TTC549 (cell line): Measurements from ENCODE around the gene TAF4.
"Not testable (repeated sequence)": the region's sequence is repeated elsewhere in the genome, so short reads cannot be mapped to it uniquely, and the experiment has no call there.

Source experiments
- FAIRE-seq: peaks from 2 replicates; lab custom pipeline; 2012; peaks lifted over from hg19 to GRCh38; lab: Jason Lieb, UNC

Gene TAF4

GRCh38 chr20:62003567-62004405 is 61.9 kb downstream of the TAF4 start:
- no peak for FAIRE-seq

DNA sequence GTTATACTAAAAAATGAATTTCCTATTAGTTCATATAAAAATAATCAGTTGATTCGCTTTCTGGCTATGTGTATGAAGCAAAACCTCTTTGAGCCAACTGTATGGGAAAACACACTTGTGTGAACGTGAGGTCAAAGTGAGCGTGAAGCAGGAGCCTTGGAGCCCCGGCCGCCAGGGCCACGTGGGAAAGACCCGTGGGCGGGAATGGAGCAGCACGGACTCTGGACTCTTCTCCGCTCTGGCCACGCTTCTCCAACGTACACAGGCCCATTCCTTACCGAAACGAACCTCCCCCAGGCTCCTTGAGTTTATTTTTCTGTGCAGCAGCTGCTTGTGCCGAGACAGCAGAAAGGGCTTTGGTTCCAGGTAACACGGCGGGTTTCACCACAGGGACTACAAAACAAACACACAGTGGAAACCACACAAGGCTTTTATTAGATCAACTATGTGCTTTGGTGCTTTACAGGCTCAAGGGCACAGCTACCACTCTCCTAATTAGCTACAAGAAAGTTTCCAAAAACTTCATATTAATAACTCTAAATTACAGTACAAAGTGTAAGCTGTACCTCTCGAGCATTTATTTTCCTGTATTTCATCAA is 62.7 kb downstream of the TAF4 start:
- FAIRE-seq, result no peak

GRCh38 chr20:62001178-62001715 is 64.4 kb downstream of the TAF4 start:
- no peak for FAIRE-seq

DNA sequence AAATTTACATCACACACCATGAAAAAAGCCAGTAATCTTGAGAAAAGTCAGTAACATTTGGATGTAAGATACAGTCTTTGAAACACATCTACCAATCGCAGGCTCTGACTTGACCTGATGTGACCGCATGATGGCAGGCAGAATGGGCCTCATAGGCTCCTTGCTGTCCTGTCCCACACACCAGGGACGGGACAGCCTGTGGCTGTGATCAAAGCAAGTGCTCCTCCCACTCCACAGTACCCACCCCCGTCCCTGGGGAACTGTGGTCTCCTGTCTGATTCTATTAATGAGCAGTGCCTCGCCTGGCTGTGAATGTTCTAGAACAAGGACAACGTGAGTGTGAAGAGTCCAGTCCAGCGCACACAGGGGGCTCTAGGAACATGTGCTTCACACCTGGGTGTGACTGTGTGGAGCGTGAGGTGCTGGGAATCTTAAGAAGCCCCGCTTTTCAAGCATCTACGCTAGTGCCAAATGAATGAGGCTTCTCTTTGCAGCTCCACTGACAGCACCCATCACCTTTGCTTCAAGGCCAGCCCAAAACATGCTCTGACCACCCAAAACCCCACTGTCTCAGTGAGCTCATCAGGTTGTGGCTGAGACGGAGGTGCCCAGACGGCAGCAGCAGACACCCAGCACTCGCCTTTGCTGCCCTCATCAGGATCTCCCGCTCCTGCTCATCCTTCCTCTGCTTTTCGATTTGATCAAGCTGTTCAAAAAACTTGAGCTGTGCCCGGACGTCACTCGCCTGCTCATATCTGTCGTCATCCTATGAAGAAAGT is 67.1 kb downstream of the TAF4 start:
- FAIRE-seq, result no peak

- no peak for FAIRE-seq
Measured at GRCh38 chr20:61997891-61998290, 67.8 kb downstream of the TAF4 start.

DNA sequence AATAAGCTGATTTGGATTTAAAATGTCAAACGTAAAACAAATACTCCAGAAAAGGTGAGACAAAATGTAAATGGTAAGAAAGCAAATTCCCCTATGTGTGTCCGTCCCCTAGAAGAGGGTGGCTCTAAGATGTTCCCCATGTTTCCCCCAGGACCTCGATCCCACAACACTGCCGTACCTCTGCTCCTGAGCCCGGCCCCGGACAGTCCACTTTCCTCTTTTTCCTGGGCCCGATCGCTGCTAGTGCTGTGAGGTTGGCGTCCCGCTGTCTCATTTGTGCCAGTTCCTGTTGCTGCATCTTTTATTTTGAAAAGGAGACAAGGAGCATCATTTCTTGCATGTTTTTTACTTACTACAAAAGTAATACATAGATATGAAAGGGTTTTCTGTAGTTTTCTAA is 68.3 kb downstream of the TAF4 start:
- FAIRE-seq, result no peak

GRCh38 chr20:61994546-61994945 is 71.1 kb downstream of the TAF4 start:
- no peak for FAIRE-seq

DNA sequence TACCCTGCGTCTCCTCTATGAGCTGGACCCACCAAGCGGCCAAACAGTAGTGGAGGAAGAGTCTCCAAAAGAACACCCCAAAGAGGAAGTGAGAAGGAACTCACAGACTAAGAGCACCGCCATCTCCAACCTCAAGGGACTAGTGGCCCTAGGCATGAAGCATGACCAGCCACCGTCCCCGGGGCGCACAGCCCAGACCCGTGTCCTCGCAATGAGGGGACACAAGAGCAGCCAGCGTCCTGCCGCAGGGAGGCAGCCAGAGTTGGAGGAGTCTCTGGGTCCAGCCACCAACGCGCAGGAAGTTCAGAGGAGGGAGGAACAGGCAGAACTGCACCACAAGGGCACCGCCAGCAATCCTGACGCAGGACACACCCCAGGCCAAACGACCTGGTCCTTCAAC is 72.6 kb downstream of the TAF4 start:
- no peak for FAIRE-seq

- FAIRE-seq, result no peak
Measured at GRCh38 chr20:61991476-61991875, 74.2 kb downstream of the TAF4 start.

DNA sequence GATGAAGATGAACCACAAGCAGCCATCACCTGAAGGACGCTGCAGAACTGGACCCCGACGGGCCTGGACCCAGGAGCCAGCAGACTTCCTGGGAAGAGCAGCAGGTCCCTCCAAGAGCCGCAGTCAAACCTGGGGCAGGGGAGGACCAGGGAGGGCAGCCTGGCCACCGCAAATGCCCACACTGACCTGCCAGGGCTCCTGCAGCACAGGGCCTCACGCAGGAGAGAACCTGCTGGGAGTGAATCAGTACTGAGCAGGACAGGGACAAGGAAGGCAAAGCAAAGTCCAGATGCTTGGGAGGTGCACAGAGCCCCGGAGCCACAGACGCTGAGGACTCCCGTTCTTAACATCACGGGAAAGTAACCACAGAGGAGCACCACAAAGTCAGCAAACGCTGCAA is 75.2 kb downstream of the TAF4 start:
- FAIRE-seq, result no peak

DNA sequence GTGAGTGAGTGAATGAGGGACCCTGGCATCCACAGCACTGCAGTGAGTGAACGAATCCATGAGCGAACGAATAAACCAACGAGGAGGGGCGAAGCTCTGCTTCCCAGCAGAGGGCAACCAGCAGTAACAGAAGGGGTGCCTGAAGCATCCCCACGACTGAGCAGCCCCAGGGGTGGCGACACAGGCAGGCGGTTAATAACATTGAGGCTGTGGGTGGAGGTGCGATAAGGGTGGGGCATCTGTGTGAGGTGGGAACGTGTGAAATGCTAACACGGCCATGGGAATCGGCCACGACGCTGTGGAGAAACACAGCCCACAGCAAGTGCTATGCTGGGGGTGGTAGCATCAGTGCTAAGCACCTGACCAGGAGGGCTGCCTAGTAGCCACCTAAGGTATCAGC is 75.9 kb downstream of the TAF4 start:
- no peak for FAIRE-seq

GRCh38 chr20:61988665-61989064 is 77.0 kb downstream of the TAF4 start:
- FAIRE-seq, result no peak

- FAIRE-seq, result no peak
Measured at GRCh38 chr20:61986762-61987321, 78.8 kb downstream of the TAF4 start.

DNA sequence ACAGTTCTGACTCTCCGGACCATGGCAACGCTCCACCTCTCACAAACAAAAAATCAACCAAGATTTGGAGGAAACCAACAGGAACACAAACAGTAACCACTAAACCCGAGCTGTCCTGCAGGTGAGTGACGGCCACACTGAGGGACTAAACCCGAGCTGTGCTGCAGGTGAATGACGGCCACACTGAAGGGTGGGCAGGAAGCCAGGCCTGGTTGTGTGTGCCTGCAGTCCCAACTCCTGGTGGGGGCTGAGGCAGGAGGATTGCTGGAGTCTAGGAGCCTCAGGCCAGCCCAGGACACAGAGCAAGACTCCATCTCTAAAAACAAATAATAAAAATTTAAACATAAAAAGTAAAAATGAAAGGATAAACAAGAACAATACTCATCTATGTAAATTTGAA is 80.6 kb downstream of the TAF4 start:
- FAIRE-seq, result no peak

DNA sequence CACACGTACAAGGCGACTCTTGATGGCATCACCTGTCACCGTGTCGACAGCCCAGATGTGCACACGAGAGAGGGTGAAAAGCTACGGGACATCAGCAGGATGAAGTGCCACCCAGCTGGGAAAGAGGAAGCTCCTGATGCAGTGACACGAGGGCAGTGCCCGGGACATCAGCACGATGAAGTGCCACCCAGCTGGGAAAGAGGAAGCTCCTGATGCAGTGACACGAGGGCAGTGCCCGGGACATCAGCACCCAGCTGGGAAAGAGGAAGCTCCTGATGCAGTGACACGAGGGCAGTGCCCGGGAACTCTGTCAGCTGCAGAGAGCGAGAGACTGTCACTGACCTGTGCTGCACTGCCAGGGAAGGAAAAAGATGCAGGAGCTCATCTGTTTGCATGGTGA is 81.2 kb downstream of the TAF4 start:
- FAIRE-seq, result not testable (repeated sequence)

GRCh38 chr20:61983965-61984364 is 81.7 kb downstream of the TAF4 start:
- FAIRE-seq, result no peak

GRCh38 chr20:61982951-61983315 is 82.7 kb downstream of the TAF4 start:
- FAIRE-seq, result no peak

DNA sequence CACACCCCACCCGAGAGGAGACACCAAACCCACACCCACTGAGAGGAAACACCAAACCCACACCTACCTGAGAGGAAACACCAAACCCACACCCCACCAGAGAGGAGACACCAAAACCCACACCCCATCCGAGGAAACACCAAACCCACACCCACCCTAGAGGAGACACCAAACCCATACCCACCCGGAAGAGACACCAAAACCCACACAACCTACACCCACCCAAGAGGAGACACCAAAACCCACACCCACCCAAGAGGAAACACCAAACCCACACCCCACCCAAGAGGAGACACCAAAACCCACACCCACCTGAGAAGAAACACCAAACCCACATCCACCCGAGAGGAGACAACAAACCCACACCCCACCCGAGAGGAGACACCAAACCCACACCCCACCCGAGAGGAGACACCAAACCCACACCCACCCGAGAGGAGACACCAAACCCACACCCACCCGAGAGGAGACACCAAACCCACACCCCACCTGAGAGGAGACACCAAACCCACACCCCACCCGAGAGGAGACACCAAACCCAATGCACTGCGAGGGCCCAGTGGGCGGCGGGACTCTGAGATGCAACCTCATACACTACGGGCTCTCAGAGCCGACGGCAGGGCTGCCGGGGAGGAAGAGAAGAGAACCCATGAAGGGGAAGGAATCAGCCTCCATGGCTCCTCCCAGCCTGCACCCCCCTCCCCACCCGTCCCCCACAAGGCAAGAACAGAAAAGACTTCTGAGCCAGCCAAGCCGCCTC is 83.3 kb downstream of the TAF4 start:
- no peak for FAIRE-seq

DNA sequence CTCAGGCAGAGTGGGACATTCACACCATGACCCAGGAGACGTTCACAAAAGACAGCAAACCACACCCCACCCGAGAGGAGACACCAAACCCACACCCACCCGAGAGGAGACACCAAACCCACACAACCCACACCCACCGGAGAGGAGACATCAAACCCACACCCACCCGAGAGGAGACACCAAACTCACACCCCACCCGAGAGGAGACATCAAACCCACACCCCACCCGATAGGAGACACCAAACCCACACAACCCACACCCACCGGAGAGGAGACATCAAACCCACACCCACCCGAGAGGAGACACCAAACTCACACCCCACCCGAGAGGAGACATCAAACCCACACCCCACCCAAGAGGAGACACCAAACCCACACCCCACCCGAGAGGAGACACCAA is 84.0 kb downstream of the TAF4 start:
- FAIRE-seq, result not testable (repeated sequence)

DNA sequence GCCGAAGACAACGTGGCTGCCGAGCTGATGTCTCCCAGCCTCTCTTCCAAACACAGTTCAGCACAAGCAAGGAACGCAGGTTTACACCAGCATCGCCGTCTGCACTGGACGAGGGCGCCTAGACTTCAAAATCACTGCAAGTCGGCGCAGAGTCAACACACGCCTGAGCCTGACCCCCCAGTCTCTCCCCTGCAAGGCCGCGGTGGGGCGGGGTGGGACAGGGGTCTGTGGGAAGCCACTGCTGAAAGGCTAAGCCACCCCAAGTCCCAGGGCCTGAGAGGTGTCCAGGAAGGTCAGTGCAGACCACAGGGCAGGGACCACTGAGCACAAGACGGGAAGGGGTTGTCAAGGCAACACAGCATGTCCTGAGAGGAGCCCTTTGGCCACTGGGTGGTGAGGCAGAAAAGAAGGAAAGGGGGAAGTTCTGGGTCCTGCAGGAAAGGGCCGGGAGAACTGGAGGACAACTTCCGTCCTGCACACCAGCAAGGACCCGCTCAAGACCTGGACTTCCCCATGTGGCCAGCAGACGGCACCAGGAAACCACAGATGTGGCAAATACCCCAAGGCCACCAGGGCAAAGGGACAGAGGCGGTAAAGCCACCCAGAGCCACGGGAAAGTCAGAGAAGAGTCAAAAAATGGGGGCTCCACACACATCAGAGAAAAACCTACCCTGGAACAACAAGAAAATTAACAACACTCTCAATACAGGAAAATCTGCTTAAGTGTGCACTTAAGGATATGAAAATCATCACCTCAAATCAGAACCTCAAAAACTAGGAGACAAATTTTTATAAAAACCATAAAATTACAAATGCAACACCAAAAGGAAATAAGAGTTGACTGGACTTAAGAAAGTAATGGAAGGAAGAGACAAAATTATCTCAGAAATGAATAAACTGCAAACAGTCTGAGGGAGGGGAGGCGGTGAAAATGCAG is 84.8 kb downstream of the TAF4 start:
- FAIRE-seq, result no peak
